GM21381 (cell line): ENCODE data around the gene RPL12.

Experiments
- ATAC-seq: cut with Tn5 transposase; IDR thresholded peaks from one replicate; pipeline ENCODE4 v1.9.1; 2021; ENCODE audit warnings: mild to moderate bottlenecking, moderate library complexity; ENCODE audit not compliant: unreplicated experiment

Gene RPL12

GRCh38 chr9:127450830-127451607 lies at the start of gene RPL12, which contains the start of gene LRSAM1:
Gene RPL12 (minus strand): TSS chr9:127451406. CDS start chr9:127451317, 89 bp downstream.
Gene LRSAM1 (plus strand): TSS chr9:127451510. CDS start chr9:127454528, 3,018 bp downstream.
- ATAC-seq, result peak; percentile 57

DNA sequence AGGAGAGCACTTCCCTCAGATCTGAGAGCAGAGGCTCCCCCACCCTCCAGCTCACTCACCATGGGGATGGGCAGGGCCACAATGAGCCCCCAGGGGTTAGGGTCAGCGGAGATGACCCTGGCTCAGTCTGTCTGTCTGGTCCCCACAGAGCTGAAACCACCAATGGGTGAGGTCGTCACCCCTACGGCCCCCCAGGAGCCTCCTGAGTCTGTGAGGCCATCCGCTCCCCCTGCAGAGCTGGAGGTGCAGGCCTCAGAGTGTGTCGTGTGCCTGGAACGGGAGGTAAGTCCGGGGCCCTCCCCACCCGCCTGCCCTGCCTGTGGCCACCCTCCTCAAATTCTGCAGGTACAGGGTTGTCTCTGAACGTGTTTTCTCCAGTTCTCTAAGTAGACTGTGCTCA lies 49.7 kb upstream of the RPL12 start:
- no peak for ATAC-seq

- no peak for ATAC-seq
Observed at GRCh38 chr9:127500399-127500798, 49.2 kb upstream of the RPL12 start.

GRCh38 chr9:127498298-127498697 lies 47.1 kb upstream of the RPL12 start:
- ATAC-seq, result no peak

- no peak for ATAC-seq
Observed at GRCh38 chr9:127497656-127498290, 46.6 kb upstream of the RPL12 start.

DNA sequence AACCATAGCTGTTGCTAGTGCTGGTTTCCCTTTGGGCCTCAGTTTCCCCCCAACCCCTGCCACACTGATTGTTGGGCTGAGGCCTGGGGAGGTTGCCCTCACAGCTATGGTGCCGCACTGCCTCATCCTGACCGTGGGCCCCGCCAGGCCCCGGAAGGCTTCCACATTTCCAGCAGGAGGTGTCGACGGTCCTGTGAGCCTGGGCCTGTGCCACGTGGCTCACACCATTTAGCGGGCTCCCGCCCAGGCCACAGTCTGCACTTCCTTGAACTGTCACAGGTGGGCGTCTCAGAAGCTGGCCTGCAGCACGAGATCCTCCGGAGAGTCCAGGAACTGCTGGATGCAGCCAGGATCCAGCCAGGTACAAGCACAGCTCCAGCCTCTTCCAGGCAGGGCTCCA lies 45.8 kb upstream of the RPL12 start:
- no peak for ATAC-seq

DNA sequence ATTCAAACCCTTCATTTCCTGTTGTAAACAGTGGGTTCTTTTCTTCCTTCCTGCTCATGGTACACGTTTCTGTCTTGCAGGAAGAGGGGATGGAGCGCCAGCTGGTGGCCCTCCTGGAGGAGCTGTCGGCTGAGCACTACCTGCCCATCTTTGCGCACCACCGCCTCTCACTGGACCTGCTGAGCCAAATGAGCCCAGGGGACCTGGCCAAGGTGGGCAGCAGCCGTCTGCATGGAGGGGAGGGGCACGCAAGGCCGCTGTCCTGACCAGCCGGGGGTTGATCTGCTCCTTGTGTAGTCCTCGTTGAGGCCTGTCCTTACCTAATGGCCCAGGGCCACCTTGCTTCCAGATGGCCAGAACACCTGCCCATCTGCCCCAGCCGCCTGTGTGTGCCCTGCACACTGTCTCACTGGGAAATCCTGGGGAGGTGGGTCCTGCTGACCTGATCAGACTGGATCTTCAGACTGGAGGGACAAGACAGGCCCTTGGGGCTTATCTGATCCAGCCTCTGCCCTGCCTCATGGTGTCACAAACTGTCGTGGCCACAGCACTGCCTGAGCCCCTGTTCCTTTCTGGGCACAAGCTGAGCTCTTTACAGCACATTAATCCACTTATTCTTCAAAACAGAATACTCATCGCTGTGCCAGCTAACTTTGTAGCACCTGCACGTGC lies 44.8 kb upstream of the RPL12 start:
- no peak for ATAC-seq

DNA sequence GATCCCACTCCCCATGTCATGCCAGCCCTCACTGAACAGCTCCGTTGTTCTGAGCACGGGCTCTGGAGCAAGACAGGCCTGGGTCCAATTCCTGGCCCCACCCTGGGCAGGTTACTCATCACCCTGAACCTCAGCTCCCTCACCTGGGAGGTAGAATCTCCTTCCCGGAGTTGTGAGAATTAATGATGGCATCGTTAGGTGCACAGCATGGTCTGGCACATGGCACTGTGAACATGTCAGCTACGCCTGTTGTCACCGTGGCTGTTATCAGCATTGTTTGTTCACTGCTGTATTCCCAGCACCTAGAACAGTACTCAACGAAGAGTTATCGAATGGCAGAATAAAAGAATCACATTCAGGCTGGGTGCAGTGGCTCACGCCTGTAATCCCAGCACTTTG lies 43.1 kb upstream of the RPL12 start:
- ATAC-seq, result no peak

GRCh38 chr9:127493592-127494303 lies 42.5 kb upstream of the RPL12 start:
- ATAC-seq, result no peak

GRCh38 chr9:127492616-127493015 lies 41.4 kb upstream of the RPL12 start:
- ATAC-seq, result no peak

- ATAC-seq, result no peak
Observed at GRCh38 chr9:127491516-127491915, 40.3 kb upstream of the RPL12 start.

GRCh38 chr9:127490535-127491230 lies 39.5 kb upstream of the RPL12 start:
- ATAC-seq, result no peak

GRCh38 chr9:127489471-127490115 lies 38.4 kb upstream of the RPL12 start:
- no peak for ATAC-seq

DNA sequence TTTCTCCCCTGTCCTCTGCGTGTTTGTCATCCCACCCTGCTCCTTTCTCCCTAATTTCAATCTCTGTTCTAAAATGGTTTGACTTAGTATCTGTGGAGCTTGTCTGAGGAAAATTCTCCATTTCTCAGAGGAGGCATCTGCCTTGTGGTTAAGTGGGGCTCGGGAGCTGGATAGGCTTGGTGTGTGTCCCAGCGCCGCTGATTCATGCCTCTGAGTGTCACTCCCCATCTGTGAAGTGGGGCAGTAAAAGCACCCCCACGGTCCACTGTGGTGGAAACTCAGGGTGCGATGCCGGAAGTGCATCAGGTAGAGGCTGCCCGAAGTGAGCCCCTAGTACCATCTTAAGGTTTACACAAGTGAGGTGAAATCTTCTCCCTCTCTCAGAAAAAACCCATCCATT lies 37.7 kb upstream of the RPL12 start:
- ATAC-seq, result no peak

DNA sequence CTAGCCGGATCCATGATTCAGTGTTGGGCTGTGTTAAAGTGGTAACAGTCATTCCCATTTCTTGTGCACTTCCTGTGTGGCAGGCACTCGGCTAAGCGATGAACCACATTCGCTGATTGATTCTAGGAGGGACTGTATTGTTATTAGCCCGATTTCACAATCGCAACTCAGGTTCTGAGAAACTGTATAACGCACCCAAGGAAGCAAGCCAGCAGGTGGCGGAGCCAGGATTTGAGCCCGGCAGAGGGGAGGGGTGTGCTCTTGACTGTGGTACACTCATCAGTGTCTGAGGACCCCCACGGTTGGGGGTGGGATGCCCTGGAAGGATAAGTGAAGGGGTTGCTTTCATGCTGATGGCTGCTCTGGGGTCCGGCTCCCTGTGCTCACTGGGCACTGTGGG lies 34.8 kb upstream of the RPL12 start:
- no peak for ATAC-seq

DNA sequence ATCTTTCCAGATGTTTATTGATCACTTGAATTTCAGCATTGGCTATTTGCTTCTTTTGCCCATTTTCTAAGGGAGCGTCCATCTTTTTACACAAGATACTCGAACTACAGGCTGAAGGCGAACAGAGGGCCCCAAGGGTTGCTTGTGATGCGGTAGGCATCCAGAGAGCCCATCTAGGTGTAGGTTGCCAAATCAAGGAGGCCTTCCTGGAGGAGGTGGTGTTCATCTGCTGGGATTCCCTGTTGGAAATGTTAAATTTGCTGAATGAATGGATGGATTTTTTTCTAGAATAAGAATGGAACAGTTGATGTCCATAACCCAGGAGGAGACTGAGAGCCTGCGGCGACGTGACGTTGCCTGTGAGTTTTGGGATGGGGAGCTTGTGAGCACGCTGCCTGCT lies 31.5 kb upstream of the RPL12 start:
- ATAC-seq, result no peak

- ATAC-seq, result no peak
Observed at GRCh38 chr9:127479507-127480081, 28.4 kb upstream of the RPL12 start.

GRCh38 chr9:127474592-127474991 lies 23.4 kb upstream of the RPL12 start:
- ATAC-seq, result no peak

GRCh38 chr9:127473932-127474331 lies 22.7 kb upstream of the RPL12 start:
- no peak for ATAC-seq

- no peak for ATAC-seq
Observed at GRCh38 chr9:127473501-127473900, 22.3 kb upstream of the RPL12 start.
